Measurements from ENCODE around the gene MSGN1. TPM values are rescaled to one million over a fixed set of nuclear protein-coding genes. Genes with fewer than 3 reads are reported as not detected.

The MSGN1 gene
- total RNA-seq, 1 experiment from 2014 or later = not detected

DNA sequence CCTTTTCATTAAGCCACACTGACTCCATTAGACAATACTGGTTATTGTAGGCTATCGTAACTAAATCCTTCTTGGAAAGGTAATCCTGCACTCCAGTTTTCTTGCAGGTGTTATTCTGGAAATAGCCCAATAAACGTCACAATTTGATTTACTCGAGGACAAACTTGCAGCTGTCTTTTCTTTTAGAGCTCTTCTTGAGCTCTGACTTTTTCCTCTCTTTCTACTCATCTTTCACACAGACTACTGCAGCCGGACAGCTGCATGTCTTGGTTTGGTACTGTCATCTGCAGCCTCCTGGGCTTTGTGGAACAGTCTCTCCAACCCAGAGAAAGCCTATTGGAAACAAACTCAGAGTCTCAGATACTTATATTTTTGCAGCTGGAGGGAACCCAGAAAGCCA, 23.0 kb upstream of the MSGN1 start:
- Histone ChIP-seq H3K36me3 (ENCODE audit: control insufficient read depth in 1 of 2, insufficient read depth in 2 of 2, low read length in 2 of 2) (no peaks in the 10 kb centered on the region), H3K27ac (ENCODE audit: low read depth, low read length) (no peak overlapping the region), H3K4me2 (ENCODE audit: low read length) (no peak overlapping the region), H3K4me1 (ENCODE audit: control insufficient read depth in 1 of 2, insufficient read depth in 2 of 2, low read length in 2 of 2) (no peaks in the 10 kb centered on the region), H3K9me3 (ENCODE audit: control insufficient read depth in 1 of 2, insufficient read depth in 1 of 2, low read depth in 1 of 2, low read length in 2 of 2) (no peaks in the 10 kb centered on the region), H3K4me3 (replicated peaks in 1 of 2; ENCODE audit: low read depth in 1 of 2, low read length in 2 of 2) (no peak overlapping the region), H3K27me3 (ENCODE audit: insufficient read depth, low read length) (peaks cover 19% of the 10 kb centered on the region), H2AFZ (ENCODE audit: low read depth, low read length, poor library complexity, severe bottlenecking) (no peak overlapping the region), H3K9me2 (ENCODE audit: insufficient read depth) (no peaks in the 10 kb centered on the region), H4K20me1 (ENCODE audit: insufficient read depth) (no peaks in the 10 kb centered on the region), H3K9ac (ENCODE audit: low read length) (no peak overlapping the region), H3K79me2 (ENCODE audit: insufficient read depth, low read length) (no peaks in the 10 kb centered on the region)
- intact Hi-C loops (cut with micrococcal nuclease) = no loop called here
- DNase-seq (ENCODE audit: low read depth, low spot score) = no peak
- ChIA-PET POLR2A (interaction anchor here (0.6 kb wide), 1 partner anchor 142 kb away, joined by 4 read pairs; no protein-coding TSS in a partner anchor), CTCF (no interaction called here), RAD21 (ENCODE audit: low non-redundant PET in 1 of 2, low total read pairs in 2 of 2, uncharacterized antibody in 2 of 2, unreplicated experiment in 2 of 2) (no interaction called here)
- TF ChIP-seq ELF1 (IDR thresholded peaks at IDR 0.05; ENCODE audit: borderline replicate concordance, low read depth) (no peak), EGR1 (IDR thresholded peaks at IDR 0.05; ENCODE audit: low read depth) (no peak), CBX3 (IDR thresholded peaks at IDR 0.05; ENCODE audit: low read depth) (no peak), FOSL1 (IDR thresholded peaks at IDR 0.05; ENCODE audit: low read depth) (no peak), ZFX (IDR thresholded peaks at IDR 0.05) (no peak), ZNF274 (IDR thresholded peaks at IDR 0.05; ENCODE audit: low read depth, low read length) (no peak), EZH2phosphoT487 (IDR thresholded peaks at IDR 0.05; ENCODE audit: borderline replicate concordance) (no peak), JUND (IDR thresholded peaks at IDR 0.05) (no peak), EZH2 (IDR thresholded peaks at IDR 0.05) (no peak), RAD21 (IDR thresholded peaks at IDR 0.05; ENCODE audit: low read depth) (no peak), SIN3A (IDR thresholded peaks at IDR 0.05; ENCODE audit: low read depth) (no peak)
- TF ChIP-seq, protein P1, sequence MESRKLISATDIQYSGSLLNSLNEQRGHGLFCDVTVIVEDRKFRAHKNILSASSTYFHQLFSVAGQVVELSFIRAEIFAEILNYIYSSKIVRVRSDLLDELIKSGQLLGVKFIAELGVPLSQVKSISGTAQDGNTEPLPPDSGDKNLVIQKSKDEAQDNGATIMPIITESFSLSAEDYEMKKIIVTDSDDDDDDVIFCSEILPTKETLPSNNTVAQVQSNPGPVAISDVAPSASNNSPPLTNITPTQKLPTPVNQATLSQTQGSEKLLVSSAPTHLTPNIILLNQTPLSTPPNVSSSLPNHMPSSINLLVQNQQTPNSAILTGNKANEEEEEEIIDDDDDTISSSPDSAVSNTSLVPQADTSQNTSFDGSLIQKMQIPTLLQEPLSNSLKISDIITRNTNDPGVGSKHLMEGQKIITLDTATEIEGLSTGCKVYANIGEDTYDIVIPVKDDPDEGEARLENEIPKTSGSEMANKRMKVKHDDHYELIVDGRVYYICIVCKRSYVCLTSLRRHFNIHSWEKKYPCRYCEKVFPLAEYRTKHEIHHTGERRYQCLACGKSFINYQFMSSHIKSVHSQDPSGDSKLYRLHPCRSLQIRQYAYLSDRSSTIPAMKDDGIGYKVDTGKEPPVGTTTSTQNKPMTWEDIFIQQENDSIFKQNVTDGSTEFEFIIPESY (IDR thresholded peaks at IDR 0.05; ENCODE audit: extremely low read depth, insufficient replicate concordance, low read length) = no peak
- TF ChIP-seq, protein P2, sequence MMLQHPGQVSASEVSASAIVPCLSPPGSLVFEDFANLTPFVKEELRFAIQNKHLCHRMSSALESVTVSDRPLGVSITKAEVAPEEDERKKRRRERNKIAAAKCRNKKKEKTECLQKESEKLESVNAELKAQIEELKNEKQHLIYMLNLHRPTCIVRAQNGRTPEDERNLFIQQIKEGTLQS (IDR thresholded peaks at IDR 0.05) = no peak
- TF ChIP-seq, protein P3, sequence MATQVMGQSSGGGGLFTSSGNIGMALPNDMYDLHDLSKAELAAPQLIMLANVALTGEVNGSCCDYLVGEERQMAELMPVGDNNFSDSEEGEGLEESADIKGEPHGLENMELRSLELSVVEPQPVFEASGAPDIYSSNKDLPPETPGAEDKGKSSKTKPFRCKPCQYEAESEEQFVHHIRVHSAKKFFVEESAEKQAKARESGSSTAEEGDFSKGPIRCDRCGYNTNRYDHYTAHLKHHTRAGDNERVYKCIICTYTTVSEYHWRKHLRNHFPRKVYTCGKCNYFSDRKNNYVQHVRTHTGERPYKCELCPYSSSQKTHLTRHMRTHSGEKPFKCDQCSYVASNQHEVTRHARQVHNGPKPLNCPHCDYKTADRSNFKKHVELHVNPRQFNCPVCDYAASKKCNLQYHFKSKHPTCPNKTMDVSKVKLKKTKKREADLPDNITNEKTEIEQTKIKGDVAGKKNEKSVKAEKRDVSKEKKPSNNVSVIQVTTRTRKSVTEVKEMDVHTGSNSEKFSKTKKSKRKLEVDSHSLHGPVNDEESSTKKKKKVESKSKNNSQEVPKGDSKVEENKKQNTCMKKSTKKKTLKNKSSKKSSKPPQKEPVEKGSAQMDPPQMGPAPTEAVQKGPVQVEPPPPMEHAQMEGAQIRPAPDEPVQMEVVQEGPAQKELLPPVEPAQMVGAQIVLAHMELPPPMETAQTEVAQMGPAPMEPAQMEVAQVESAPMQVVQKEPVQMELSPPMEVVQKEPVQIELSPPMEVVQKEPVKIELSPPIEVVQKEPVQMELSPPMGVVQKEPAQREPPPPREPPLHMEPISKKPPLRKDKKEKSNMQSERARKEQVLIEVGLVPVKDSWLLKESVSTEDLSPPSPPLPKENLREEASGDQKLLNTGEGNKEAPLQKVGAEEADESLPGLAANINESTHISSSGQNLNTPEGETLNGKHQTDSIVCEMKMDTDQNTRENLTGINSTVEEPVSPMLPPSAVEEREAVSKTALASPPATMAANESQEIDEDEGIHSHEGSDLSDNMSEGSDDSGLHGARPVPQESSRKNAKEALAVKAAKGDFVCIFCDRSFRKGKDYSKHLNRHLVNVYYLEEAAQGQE (IDR thresholded peaks at IDR 0.05; ENCODE audit: low read depth) = no peak
- TF ChIP-seq, protein P4, sequence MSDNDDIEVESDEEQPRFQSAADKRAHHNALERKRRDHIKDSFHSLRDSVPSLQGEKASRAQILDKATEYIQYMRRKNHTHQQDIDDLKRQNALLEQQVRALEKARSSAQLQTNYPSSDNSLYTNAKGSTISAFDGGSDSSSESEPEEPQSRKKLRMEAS (IDR thresholded peaks at IDR 0.05) = no peak
- no TSS peak for BruUV-seq (replicated peaks)
- no peak for ATAC-seq

Data from HCT116 (cell line).